Kidney capillary endothelial cell (primary cell): ENCODE data around the gene FFAR4.

Source experiments
- DNase-seq: peaks from one replicate; pipeline ENCODE4 v3.0.0-alpha.2; 2018; ENCODE audit warnings: low spot score

Gene FFAR4

GRCh38 chr10:93600446-93601145 is 34.1 kb downstream of the FFAR4 start:
- DNase-seq = no peak

DNA sequence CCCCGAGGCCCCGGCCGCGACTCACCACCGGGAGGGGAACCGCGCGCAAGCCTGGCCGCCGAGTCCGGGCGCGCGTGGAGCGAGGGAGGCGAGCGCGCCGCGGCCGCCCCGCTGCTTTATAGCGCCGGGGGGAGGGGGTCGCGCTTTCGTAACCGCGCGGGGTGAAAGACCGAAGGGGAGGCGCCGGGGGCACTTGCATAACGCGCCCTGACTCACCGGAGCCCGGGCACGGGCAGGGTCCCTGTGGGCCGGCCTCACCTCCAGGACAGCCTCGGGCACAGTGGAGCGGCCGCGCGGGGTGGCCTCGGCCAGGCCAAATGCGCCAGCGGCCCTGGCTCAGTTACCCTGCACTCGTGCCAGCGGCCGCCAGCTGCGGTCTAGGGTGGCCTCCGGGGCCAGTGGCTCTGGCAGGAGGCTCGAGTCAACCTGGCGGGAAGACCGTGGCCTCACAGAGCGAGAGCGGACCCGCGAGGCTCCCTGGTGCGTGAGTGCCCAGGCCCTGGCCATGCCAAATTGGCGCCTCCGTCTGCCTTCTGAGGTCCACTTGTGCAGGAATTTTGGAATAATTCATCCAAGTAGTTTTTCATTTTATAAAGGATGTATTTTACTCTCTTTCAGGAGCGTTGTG is 34.8 kb downstream of the FFAR4 start, which contains the start of gene RBP4:
Gene RBP4 (minus strand): TSS at position 90 of the 628 bp plus-strand sequence. CDS start 207 bp downstream, outside the sequence.
- DNase-seq = no peak

DNA sequence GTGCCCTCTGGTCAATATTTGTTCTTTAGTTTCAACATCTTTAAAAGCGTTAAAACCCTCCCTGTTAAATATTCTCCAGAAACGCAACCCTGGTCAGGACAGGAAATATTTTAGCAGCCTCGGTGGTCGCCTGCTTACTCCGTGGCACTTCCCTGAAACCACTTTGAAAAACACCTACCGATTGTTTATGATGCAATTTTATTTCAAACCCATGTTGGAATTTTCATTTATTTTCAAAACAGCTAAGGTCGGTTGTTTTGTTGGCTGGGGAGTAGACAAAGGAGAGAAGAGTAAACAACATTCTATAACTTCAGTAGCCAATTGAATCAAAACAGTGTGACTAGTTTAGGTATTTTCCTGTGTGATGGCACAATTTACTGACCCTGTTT is 35.3 kb downstream of the FFAR4 start:
- DNase-seq = no peak

DNA sequence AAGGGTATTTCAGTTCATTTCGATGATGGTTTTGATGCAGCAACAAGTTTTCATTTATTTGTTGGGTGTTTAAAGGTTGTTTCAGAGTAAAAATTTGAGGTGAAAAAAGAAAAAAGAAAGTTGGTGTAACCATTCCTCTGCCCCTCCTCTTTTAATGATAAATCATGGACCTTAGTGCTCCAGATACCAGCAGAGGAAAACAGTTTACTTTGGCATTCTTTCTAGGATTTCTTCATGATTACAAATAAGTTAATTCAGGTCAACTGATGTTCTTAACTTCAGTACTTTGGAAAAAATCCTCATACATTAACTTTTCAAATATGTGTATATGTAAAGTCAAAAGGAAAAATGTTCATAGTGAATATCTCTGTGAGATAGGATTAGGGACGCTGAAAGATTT is 36.6 kb downstream of the FFAR4 start:
- DNase-seq = no peak

- no peak for DNase-seq
Observed at GRCh38 chr10:93604146-93604545, 37.7 kb downstream of the FFAR4 start.

DNA sequence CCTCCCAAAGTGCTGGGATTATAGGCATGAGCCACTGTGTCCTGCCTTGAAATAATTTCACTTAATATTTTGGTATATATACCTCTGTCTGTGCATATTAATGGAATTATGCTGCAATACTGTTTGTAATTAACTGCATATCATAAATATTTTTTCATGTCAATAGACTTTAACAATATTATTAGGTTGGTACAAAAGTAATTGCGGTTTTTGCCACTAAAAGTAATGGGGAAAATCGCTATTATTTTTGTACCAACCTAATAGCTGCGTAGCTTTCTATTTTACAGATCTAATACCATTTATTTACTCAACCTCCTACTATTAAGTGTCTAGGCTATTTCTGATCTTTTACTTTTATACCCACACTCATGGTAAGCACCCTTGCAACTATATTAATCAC is 42.0 kb downstream of the FFAR4 start:
- DNase-seq = no peak

GRCh38 chr10:93612311-93612710 is 45.8 kb downstream of the FFAR4 start, which contains the start of gene PDE6C:
Gene PDE6C, plus strand, starts transcription at chr10:93612537. Its CDS starts 189 bp downstream, at chr10:93612726.
- DNase-seq = no peak

DNA sequence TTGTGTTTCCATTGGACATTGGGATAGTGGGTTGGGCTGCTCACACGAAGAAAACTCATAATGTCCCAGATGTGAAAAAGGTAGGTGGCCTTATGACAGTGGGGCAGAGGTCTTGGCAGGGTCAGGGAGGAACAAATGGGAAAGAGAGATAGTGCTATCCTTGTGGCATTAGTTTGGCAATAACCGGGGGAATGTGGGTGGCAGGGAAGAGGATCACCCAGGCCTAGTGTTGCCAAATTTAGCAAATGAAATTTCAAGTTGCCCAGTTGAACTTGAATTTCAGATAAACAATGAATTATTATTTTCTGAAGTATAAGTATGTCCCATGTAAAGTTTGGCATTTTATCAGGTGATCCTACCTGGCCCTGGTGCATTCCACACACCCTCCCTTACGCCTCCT is 46.7 kb downstream of the FFAR4 start:
- no peak for DNase-seq

GRCh38 chr10:93614101-93614825 is 47.8 kb downstream of the FFAR4 start:
- no peak for DNase-seq

GRCh38 chr10:93615576-93616235 is 49.2 kb downstream of the FFAR4 start:
- no peak for DNase-seq

GRCh38 chr10:93620925-93621324 is 54.5 kb downstream of the FFAR4 start:
- no peak for DNase-seq

DNA sequence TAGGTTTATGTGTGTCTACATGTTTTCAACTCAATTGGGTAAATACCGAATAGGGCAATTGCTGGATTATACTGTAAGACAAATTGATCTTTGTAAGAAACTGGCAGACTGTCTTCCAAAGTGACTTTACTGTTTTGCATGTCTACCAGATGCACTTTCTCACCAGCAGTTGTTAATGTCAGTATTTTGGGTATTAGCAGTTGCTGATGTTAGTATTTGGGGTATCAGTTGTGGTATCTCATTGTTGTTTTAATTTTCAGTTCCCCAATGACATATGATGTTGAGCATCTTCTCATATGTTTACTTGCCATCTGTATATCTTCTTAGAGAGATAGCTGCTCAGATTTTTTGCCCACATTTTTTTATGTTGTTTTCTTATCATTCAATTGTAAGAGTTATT is 56.5 kb downstream of the FFAR4 start:
- no peak for DNase-seq

DNA sequence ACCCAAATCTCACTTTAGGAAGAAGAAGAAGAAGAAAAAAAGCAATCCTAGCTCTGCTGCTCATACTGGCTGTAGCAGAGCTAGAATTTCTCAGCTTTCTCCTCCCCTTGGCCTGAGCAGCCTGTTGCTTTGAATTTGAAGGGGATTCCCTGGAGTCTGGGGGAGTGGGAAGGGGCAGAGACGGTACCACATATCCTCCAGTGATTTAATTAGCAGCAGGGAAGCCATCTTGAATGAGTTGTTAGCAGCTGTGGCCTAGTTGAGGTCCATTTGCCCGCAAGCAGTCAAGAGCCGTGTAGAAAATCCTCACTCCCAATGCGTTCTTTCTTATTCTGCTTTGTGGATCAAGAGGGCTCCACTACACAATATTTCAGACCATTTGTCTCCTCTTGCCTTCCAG is 62.4 kb downstream of the FFAR4 start:
- DNase-seq = no peak

- no peak for DNase-seq
Observed at GRCh38 chr10:93629647-93630305, 63.3 kb downstream of the FFAR4 start.

GRCh38 chr10:93630625-93631557 is 64.4 kb downstream of the FFAR4 start:
- no peak for DNase-seq
